ENCODE measurements around the gene NTRK1.

The NTRK1 gene

DNA sequence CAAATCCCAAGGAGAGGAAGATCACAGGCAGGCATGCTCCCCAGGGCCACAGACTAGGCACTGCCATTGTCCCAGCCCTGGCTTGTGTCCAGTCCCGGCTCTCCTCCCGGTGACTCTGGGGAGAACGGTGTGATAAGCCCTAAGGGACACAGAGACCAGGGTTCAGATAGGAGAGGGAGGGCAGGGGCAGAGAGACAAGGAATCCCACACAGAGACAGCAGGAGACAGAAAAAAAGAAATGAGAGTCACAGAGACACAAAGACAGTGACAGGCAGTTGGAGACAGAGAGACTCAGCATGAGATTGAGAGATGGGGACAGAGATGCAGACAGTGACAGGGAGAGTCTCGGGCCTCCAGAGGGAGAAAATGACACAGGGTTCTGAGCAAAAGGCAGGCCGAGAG is 2.1 kb upstream of the NTRK1 start:
- no peak overlapping the region for H3K27ac ChIP-seq
- TF ChIP-seq, protein P1, sequence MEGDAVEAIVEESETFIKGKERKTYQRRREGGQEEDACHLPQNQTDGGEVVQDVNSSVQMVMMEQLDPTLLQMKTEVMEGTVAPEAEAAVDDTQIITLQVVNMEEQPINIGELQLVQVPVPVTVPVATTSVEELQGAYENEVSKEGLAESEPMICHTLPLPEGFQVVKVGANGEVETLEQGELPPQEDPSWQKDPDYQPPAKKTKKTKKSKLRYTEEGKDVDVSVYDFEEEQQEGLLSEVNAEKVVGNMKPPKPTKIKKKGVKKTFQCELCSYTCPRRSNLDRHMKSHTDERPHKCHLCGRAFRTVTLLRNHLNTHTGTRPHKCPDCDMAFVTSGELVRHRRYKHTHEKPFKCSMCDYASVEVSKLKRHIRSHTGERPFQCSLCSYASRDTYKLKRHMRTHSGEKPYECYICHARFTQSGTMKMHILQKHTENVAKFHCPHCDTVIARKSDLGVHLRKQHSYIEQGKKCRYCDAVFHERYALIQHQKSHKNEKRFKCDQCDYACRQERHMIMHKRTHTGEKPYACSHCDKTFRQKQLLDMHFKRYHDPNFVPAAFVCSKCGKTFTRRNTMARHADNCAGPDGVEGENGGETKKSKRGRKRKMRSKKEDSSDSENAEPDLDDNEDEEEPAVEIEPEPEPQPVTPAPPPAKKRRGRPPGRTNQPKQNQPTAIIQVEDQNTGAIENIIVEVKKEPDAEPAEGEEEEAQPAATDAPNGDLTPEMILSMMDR (IDR thresholded peaks at IDR 0.05): no peak
- TF ChIP-seq ZFX (IDR thresholded peaks at IDR 0.05; ENCODE audit: borderline replicate concordance): no peak

DNA sequence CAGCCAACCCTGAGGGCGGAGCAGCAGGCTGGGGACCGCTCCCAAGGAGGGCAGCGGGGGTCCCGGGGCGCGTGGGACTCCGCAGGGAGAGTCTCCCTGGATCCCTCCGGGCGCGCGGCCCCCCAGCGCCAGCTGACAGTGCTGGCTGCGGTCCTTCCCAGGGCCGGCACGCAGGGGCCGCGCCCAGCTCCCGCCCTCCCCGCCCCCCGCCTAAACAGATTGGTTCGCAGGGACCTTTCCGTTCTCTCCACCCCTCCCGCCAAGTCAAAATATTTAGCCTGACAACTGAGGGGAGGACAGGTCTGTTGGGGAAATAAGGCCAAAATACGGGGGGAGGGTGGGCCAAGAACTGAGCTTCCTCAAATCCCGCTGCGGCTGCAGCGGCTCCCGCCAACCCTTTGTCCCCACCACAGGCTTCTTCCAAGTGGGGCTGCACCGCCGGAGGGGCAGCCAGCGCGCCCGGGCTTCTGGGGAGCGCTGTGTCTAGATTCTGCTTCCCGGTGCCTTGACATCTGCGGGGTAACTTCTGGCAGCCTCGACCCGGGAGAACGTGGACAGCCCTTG is 1.6 kb upstream of the NTRK1 start, which contains the start of gene INSRR:
Gene INSRR, minus strand, starts transcription at position 159 of the 564 bp plus-strand sequence. CDS start 496 bp downstream, outside the sequence.
- no peak for TF ChIP-seq ZFX (IDR thresholded peaks at IDR 0.05; ENCODE audit: borderline replicate concordance)
- TF ChIP-seq, protein P1 (IDR thresholded peaks at IDR 0.05): no peak
- no peak within 1 kb of the TSS for H3K27ac ChIP-seq

DNA sequence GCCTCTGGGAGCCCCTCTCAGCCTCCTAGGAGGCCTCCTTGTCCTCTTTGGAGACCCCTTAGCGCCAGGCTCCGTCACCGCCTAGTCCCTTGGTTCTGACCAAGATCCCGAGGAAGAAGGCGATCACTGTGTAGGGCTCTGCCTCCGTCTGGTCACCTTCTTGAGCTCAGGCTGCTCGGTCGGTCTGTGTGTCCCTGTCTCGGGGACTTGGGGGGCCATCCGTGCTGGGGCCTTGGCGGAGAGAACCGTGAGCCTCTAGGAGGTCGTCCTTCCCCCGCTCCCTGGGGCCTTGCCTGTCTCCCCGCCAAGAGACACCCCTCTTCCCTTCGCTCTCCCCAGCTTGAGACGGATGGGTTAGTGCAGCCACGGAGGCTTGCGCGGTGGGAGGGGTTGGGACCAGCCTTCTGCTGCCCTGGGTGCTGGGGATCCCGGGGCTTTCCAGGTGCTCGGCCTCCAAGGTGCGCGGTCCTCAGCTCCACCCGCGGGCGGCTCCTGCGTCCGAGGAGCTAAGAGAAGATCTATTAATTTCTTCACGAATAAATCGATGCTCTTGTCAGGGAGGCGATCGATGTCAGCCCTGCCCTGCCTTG is 1.0 kb upstream of the NTRK1 start:
- TF ChIP-seq, protein P1 (IDR thresholded peaks at IDR 0.05): no peak
- no peak for TF ChIP-seq ZFX (IDR thresholded peaks at IDR 0.05; ENCODE audit: borderline replicate concordance)
- no peak overlapping the region for H3K27ac ChIP-seq

DNA sequence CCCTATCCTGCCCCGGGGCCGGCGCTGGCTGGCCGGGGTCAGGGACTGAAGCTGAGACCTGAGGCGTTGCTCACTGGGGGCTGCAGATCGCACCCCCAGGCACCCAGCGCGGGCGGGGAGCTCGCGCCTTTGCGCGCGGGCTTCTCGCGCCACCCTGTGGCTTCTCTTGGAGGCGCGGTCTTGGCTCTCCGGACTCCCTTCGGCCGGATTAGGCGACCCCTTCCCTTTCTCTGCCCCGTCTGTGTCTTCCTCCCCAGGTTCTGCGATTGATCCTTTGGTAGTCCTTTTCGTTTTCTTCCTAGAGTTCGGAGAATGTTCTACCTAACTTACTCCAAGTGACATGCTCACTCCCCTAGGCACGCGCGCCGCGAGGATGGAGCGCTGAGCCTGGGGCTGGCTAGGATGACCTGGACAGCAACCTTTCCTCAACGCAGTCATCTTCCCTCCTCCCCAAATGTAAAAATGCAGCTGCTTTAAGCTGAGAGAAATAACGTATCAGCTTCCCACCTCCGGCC is 495 bp upstream of the NTRK1 start:
- TF ChIP-seq, protein P1 (IDR thresholded peaks at IDR 0.05): peak; percentile 99
- TF ChIP-seq ZFX (IDR thresholded peaks at IDR 0.05; ENCODE audit: borderline replicate concordance): no peak
- no peak overlapping the region for H3K27ac ChIP-seq

DNA sequence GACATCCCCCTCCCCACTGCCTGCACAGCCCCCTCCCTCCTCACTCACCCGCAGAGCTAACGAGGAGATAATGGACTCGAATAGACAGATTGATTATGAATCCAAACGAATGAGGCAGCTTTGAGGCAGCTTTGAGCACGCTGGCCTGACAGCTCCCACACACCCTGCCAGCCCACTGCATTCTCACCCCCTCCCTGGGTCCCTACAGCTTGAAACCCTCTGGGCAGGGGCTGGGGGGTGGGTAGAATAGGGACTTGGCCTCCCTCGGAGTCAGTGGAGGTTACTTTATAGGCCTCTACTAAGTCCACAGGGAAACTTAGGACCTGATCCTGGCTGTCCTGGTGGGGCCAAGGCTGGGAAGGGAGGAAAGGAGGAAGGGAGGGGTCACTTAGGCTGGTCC is 1.9 kb downstream of the NTRK1 start:
- TF ChIP-seq, protein P1 (IDR thresholded peaks at IDR 0.05): no peak
- TF ChIP-seq ZFX (IDR thresholded peaks at IDR 0.05; ENCODE audit: borderline replicate concordance): no peak
- H3K27ac ChIP-seq: no peak overlapping the region

DNA sequence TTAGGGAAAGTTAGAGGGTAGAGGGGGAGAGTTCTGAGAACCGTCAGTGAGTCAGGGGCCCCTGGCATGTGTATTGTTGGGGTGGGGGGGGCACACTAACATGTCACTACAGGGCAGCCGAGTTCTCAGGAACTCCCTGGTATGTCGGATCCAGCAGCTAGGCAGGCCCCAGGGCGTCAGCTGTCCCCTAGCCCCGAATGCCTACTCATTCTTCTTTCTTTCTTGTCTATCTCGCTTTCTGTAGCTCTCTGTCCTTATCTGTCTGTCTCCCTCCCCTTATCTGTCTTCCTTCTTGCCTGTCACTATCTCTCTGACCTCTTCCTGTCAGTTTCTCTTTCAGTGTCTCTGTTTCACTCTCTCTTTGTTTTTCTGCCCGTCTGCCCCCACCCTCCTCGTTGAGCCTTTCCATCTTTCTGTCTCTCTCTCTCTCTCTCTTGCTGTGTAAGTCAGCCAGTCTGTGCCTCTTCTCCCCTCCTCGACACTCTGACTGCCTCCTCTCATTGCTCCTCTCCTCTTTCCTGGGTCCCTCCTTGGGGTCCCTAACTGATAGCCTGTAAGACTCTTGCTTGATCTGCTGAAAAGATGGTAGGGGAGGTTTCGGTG is 2.4 kb downstream of the NTRK1 start:
- TF ChIP-seq, protein P1 (IDR thresholded peaks at IDR 0.05): no peak
- TF ChIP-seq ZFX (IDR thresholded peaks at IDR 0.05; ENCODE audit: borderline replicate concordance): no peak
- no peak overlapping the region for H3K27ac ChIP-seq

DNA sequence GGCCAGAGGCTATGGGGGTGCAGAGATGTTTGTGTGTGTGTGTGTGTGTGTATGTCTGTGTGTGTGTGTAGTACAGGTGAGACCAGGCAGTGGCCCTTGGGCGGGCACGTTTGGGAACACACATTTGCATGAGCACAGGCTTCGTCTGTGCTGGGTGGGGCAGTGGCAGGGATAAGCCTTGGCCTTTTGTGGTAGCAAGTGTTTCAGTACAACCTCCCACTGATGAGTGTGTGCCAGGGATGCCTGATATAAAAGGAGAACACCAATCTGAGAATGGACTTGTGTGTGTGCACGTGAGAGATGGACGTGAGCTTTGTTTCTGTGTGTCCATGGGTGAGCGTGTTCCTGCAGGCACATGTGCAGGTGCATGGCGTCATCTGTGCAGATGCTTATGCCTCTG is 3.0 kb downstream of the NTRK1 start:
- TF ChIP-seq, protein P1 (IDR thresholded peaks at IDR 0.05): no peak
- no peak for TF ChIP-seq ZFX (IDR thresholded peaks at IDR 0.05; ENCODE audit: borderline replicate concordance)
- H3K27ac ChIP-seq: no peak overlapping the region
